Measurements from ENCODE around the gene OLR1.
"Not testable (repeated sequence)": the region's sequence is repeated elsewhere in the genome, so short reads cannot be mapped to it uniquely, and the experiment has no call there.

The OLR1 gene

DNA sequence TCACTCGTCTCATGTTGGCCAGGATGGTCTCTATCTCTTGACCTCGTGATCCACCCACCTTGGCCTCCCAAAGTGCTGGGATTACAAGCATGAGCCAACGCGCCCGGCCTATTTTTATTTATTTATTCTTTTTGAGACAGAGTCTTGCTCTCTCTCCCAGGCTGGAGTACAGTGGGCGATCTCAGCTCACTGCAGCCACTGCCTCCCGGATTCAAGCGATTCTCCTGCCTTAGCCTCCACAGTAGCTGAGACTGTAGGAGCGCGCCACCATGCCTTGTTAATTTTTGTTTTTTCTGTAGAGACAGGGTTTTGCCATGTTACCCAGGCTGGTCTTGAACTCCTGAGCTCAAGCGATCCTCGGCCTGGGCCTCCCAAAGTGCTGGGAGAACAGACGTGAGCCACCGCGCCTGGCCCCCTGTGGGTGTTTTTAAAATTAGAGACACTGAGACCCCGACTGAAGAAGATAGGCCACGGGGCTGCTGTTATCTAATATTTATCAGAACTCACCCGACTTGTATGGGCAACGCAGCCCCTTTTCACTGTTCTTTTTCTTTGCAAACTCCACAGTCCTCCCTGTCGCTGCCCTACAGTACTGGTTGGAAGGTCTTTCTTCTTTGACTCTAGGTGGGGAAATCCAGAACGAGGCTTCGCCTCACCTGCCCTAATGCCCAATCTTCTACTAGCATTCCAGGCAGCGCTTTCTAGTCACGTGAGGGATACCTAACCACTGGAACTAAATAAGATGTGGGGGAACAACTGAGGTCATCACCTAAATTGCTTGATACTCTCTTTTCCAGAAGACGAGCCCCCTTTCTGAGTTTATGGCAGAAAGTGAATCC is 39.4 kb upstream of the OLR1 start:
- Histone ChIP-seq H3K9me3 (ENCODE audit: control insufficient read depth, insufficient read depth, low read length) (no peaks in the 10 kb centered on the region), H3K27me3 (ENCODE audit: control insufficient read depth, insufficient read depth, low read length) (no peaks in the 10 kb centered on the region), H3K4me1 (ENCODE audit: control insufficient read depth, insufficient read depth, low read length) (peaks cover 9% of the 10 kb centered on the region), H3K4me3 (ENCODE audit: low read depth, low read length) (no peak overlapping the region), H3K9ac (ENCODE audit: low read depth, low read length) (no peak overlapping the region), H3K36me3 (ENCODE audit: control insufficient read depth, insufficient read depth, low read length) (no peaks in the 10 kb centered on the region)

DNA sequence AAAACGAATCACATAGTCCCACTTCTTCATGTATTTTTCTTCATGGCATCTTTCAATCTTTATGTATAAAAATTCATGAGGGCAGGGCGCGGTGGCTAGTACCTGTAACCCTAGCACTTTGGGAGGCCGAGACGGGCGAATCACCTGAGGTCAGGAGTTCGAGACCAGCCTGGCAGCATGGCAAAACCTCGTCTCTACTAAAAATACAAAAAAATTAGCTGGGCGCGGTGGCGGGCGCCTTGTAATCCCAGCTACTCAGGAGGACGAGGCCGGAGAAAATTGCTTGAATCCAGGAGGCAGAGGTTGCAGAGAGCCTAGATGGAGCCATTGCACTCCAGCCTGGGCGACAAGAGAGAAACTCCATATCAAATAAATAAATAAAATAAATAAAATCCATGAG is 38.3 kb upstream of the OLR1 start:
- peaks cover 7% of the 10 kb centered on the region for H3K4me1 ChIP-seq (ENCODE audit: control insufficient read depth, insufficient read depth, low read length)
- H3K27me3 ChIP-seq (ENCODE audit: control insufficient read depth, insufficient read depth, low read length): no peaks in the 10 kb centered on the region
- no peak overlapping the region for H3K9ac ChIP-seq (ENCODE audit: low read depth, low read length)
- H3K9me3 ChIP-seq (ENCODE audit: control insufficient read depth, insufficient read depth, low read length): no peaks in the 10 kb centered on the region
- no peaks in the 10 kb centered on the region for H3K36me3 ChIP-seq (ENCODE audit: control insufficient read depth, insufficient read depth, low read length)
- no peak overlapping the region for H3K4me3 ChIP-seq (ENCODE audit: low read depth, low read length)

DNA sequence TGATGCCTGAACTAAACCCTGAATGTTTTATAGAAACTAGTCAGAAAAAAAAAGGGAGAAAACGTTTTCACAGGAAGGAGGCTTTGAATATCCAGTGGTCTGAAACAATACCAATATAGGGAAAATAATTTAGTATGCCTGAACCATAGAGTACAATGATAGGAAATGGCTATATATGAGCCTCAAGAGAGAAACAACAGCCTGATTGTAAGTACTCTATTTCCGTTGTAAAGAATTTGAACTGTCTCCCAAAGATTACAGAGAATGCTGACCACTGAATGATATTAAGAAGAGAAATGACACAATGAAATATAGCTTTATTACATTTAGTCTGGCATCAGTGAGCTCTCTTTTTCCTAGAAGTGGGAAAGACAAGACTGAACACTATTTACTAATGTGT is 35.2 kb upstream of the OLR1 start:
- H3K27me3 ChIP-seq (ENCODE audit: control insufficient read depth, insufficient read depth, low read length): no peaks in the 10 kb centered on the region
- no peak overlapping the region for H3K9ac ChIP-seq (ENCODE audit: low read depth, low read length)
- no peak overlapping the region for H3K4me3 ChIP-seq (ENCODE audit: low read depth, low read length)
- no peaks in the 10 kb centered on the region for H3K36me3 ChIP-seq (ENCODE audit: control insufficient read depth, insufficient read depth, low read length)
- no peaks in the 10 kb centered on the region for H3K4me1 ChIP-seq (ENCODE audit: control insufficient read depth, insufficient read depth, low read length)
- no peaks in the 10 kb centered on the region for H3K9me3 ChIP-seq (ENCODE audit: control insufficient read depth, insufficient read depth, low read length)

DNA sequence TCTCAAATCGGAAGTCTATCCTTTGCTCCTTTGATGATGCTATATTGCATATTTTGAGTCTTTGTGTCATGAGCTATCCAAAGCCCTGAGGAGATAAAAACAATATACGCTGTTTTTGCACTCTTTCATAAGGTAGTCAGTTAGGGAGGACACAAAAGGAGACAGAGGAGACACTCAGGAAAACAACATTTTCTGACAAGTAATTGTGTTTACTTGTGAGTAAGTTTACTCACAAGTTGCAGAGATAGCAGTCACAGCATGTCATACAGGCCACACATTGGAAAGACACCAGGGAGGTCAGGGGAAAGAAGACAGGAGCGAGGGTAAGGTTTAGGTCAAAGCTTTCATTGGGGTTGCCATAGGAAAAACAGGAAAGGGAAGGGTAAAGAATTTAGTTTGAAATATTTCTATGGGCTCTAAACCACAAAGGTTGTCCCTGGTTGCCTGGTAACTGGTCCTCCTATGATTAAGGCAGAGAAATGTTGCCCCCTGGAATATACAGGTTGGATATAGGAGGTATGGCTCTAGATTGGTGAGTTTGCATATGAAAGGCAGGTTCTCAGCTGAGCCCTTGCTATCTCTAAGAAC is 33.4 kb upstream of the OLR1 start:
- Histone ChIP-seq H3K36me3 (ENCODE audit: control insufficient read depth, insufficient read depth, low read length) (no peaks in the 10 kb centered on the region), H3K4me1 (ENCODE audit: control insufficient read depth, insufficient read depth, low read length) (no peaks in the 10 kb centered on the region), H3K9ac (ENCODE audit: low read depth, low read length) (no peak overlapping the region), H3K4me3 (ENCODE audit: low read depth, low read length) (no peak overlapping the region), H3K27me3 (ENCODE audit: control insufficient read depth, insufficient read depth, low read length) (no peaks in the 10 kb centered on the region), H3K9me3 (ENCODE audit: control insufficient read depth, insufficient read depth, low read length) (no peaks in the 10 kb centered on the region)

DNA sequence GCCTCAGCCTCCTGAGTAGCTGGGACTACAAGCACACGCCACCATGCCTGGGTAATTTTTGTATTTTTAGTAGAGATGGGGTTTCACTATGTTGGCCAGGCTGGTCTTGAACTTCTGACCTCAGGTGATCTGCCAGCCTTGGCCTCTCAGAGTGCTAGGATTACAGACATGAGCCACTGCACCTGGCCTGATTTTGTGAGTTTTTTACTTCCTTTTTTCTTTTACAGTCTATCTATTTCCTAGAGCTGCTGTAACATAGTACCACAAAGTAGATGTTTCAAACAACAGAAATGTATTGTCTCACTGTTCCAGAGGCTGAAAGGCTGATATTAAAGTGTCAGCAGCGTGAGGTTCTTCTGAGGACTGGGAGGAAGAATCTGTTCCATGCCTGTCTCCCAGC is 32.6 kb upstream of the OLR1 start:
- not testable (repeated sequence) for H3K9ac ChIP-seq (ENCODE audit: low read depth, low read length); H3K36me3 ChIP-seq (ENCODE audit: control insufficient read depth, insufficient read depth, low read length); H3K4me1 ChIP-seq (ENCODE audit: control insufficient read depth, insufficient read depth, low read length); H3K9me3 ChIP-seq (ENCODE audit: control insufficient read depth, insufficient read depth, low read length); H3K27me3 ChIP-seq (ENCODE audit: control insufficient read depth, insufficient read depth, low read length); H3K4me3 ChIP-seq (ENCODE audit: low read depth, low read length)

DNA sequence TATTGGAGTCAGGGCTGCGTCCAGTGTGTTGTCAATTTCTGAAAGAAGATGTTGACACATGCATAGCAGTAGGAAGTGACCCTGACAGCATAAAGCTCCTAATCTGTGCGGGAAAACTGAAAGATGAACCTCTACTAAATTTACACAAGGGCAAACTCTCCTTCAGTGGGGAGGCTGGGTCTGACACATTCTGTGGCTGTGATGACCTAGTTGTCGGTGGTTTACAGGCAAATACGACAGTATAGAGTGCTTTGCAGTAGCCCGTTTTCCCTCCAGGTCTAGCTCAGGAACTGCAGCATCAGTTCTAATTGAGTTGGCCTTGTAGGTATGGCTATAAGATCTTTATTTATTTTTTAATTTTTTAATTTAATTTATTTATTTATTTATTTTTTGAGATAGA is 25.9 kb upstream of the OLR1 start:
- Histone ChIP-seq H3K4me1 (ENCODE audit: control insufficient read depth, insufficient read depth, low read length) (no peaks in the 10 kb centered on the region), H3K27me3 (ENCODE audit: control insufficient read depth, insufficient read depth, low read length) (no peaks in the 10 kb centered on the region), H3K9me3 (ENCODE audit: control insufficient read depth, insufficient read depth, low read length) (no peaks in the 10 kb centered on the region), H3K36me3 (ENCODE audit: control insufficient read depth, insufficient read depth, low read length) (no peaks in the 10 kb centered on the region), H3K9ac (ENCODE audit: low read depth, low read length) (no peak overlapping the region), H3K4me3 (ENCODE audit: low read depth, low read length) (no peak overlapping the region)

DNA sequence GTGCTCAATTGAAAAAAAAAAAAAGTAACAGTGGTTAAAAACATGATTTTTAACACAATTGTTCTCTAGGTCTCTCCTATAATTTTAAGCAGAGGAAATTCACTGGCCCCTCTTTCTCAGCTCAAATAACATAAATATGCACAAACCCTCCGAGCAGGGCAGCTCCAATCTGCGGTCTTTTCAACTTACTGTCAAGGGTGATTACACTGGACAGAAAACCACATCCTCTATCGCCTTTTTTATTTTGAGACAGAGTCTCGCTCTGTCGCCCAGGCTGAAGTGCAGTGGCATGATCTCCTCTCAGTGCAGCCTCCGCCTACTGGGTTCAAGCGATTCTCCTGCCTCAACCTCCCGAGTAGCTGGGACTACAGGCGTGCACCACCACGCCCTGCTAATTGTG is 24.3 kb upstream of the OLR1 start:
- no peak overlapping the region for H3K4me3 ChIP-seq (ENCODE audit: low read depth, low read length)
- H3K4me1 ChIP-seq (ENCODE audit: control insufficient read depth, insufficient read depth, low read length): no peaks in the 10 kb centered on the region
- H3K27me3 ChIP-seq (ENCODE audit: control insufficient read depth, insufficient read depth, low read length): no peaks in the 10 kb centered on the region
- H3K9me3 ChIP-seq (ENCODE audit: control insufficient read depth, insufficient read depth, low read length): no peaks in the 10 kb centered on the region
- no peak overlapping the region for H3K9ac ChIP-seq (ENCODE audit: low read depth, low read length)
- H3K36me3 ChIP-seq (ENCODE audit: control insufficient read depth, insufficient read depth, low read length): no peaks in the 10 kb centered on the region

DNA sequence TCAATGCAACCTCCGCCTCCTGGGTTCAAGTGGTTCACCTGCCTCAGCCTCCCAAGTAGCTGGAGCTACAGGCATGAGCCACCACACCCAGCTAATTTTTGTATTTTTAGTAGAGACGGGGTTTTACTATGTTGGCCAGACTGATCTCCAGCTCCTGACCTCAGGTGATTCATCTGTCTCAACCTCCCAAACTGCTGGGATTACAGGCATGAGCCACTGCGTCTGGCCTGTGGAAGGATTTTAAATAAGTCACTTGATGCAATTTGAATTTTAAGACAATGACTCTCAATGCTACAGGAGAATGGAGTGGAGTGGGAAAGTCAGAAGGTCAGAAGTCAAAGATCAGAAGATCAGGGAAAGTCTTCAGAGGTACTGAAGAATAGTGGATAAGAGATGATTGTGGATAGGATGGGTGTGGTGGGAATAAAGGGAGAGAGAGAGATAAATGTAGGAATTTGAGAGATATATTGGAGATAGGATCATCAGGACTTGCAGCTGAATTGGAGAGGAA is 22.3 kb upstream of the OLR1 start:
- H3K9ac ChIP-seq (ENCODE audit: low read depth, low read length): no peak overlapping the region
- no peaks in the 10 kb centered on the region for H3K4me1 ChIP-seq (ENCODE audit: control insufficient read depth, insufficient read depth, low read length)
- H3K36me3 ChIP-seq (ENCODE audit: control insufficient read depth, insufficient read depth, low read length): no peaks in the 10 kb centered on the region
- H3K4me3 ChIP-seq (ENCODE audit: low read depth, low read length): no peak overlapping the region
- no peaks in the 10 kb centered on the region for H3K27me3 ChIP-seq (ENCODE audit: control insufficient read depth, insufficient read depth, low read length)
- no peaks in the 10 kb centered on the region for H3K9me3 ChIP-seq (ENCODE audit: control insufficient read depth, insufficient read depth, low read length)

DNA sequence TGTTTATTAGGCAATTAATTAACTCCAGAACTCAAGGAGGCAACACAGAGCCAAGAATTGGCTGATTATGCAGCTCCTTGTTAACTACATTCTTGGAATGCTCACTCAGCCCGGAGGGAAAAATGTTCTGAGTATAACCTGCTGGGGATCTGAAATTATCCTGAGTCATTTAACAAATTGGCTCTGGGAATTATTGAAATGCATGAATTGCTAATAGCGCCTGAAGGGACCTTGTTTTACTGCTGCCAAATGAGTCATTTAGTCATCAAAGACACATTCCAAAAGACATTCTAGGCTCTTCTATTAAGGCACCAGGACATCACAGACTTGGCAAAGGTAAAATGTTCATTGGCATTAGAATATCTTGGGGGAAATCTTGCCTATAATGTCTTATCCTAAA is 19.9 kb upstream of the OLR1 start:
- no peak overlapping the region for H3K4me3 ChIP-seq (ENCODE audit: low read depth, low read length)
- no peaks in the 10 kb centered on the region for H3K27me3 ChIP-seq (ENCODE audit: control insufficient read depth, insufficient read depth, low read length)
- H3K4me1 ChIP-seq (ENCODE audit: control insufficient read depth, insufficient read depth, low read length): no peaks in the 10 kb centered on the region
- no peaks in the 10 kb centered on the region for H3K9me3 ChIP-seq (ENCODE audit: control insufficient read depth, insufficient read depth, low read length)
- no peak overlapping the region for H3K9ac ChIP-seq (ENCODE audit: low read depth, low read length)
- H3K36me3 ChIP-seq (ENCODE audit: control insufficient read depth, insufficient read depth, low read length): no peaks in the 10 kb centered on the region

DNA sequence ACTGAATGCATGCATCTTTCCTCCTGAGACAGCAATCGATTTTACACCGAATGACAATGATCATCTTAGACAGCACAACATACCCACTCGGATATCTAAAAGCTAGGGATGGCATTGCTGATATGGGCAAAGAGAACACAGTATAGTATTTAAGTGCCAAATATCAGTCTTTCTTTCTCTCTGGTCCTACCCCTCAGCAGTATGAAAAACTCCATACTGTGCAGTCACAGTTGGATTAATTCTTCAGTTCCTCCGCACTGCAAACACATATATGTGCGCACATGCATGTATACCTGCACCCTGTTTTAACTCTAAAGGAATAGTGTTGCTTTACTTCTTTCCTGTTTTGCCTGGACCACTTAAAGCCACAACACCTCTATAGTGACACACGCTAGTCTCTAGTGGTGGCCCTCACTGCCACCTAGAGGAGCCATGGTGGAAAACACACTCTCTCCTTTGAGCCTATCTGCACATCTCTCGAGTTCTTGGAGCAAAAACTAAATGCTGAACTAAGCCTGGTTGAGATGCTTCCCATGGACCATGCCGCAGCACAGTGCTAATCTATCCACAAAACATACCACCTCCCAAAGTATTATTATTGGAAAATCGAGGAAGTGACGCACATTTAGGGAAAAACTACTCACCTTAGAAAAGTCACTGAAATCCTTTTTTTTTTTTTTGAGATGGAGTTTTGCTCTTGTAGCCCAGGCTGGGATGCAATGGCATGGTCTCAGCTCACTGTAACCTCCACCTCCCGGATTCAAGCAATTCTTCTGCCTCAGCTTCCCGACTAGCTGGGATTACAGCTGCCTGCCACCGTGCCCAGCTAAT is 18.8 kb upstream of the OLR1 start:
- H3K36me3 ChIP-seq (ENCODE audit: control insufficient read depth, insufficient read depth, low read length): no peaks in the 10 kb centered on the region

DNA sequence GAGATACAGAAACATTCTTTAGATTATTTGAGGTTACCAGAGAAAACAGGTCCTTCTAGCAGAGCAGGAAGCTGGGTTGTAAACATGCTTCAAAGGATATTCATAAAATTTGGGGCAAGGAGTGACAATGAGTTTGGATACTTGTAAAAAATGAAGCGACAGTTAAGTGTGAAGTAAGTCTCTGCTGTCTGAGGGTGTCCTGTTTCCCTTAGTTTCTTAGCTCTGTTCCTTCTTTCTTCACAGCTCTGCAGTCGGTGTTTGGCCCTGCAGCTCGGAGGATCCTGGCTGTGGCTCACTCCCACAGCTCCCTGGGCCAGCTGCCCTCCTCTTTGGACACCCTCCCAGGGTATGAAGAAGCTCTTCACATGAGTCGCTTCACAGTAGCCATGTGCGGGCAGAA is 17.7 kb upstream of the OLR1 start:
- Histone ChIP-seq H3K27me3 (ENCODE audit: control insufficient read depth, insufficient read depth, low read length) (no peaks in the 10 kb centered on the region), H3K9ac (ENCODE audit: low read depth, low read length) (no peak overlapping the region), H3K36me3 (ENCODE audit: control insufficient read depth, insufficient read depth, low read length) (no peaks in the 10 kb centered on the region), H3K4me1 (ENCODE audit: control insufficient read depth, insufficient read depth, low read length) (no peaks in the 10 kb centered on the region), H3K9me3 (ENCODE audit: control insufficient read depth, insufficient read depth, low read length) (no peaks in the 10 kb centered on the region), H3K4me3 (ENCODE audit: low read depth, low read length) (no peak overlapping the region)

More for the DNA sequence above, 18.8 kb upstream of the OLR1 start:
- no peaks in the 10 kb centered on the region for H3K27me3 ChIP-seq (ENCODE audit: control insufficient read depth, insufficient read depth, low read length)
- no peak overlapping the region for H3K9ac ChIP-seq (ENCODE audit: low read depth, low read length)
- H3K9me3 ChIP-seq (ENCODE audit: control insufficient read depth, insufficient read depth, low read length): no peaks in the 10 kb centered on the region
- H3K4me3 ChIP-seq (ENCODE audit: low read depth, low read length): no peak overlapping the region
- no peaks in the 10 kb centered on the region for H3K4me1 ChIP-seq (ENCODE audit: control insufficient read depth, insufficient read depth, low read length)
